Panc1 (cell line): ENCODE results near the gene DEPDC5. TPM values are rescaled to one million over a fixed set of nuclear protein-coding genes. Genes with fewer than 3 reads are reported as not detected.

Experiments
- ATAC-seq: fragments of 200-7000 bp; cut with Tn5 transposase; 2 replicates; pipeline ENCODE4 v1.9.1; 2020; ENCODE audit warnings: mild to moderate bottlenecking, moderate library complexity
- BruUV-seq: library from RNA; stranded (reverse); fragments of 400-500 nt; replicated peaks from 2 replicates; lab custom pipeline; 2021; lab: Mats Ljungman, UMichigan
- CTCF ChIA-PET: fragments of 300-600 bp; sonication (Branson Sonifier 250); formaldehyde crosslinking; loops from one replicate; lab custom pipeline; 2022; ENCODE audit warnings: antibody characterized with exemption; lab: Charles Lee
- POLR2A ChIA-PET: fragments of 300-600 bp; sonication (Branson Sonifier 250); formaldehyde crosslinking; loops from one replicate; lab custom pipeline; 2022; ENCODE audit warnings: antibody characterized with exemption; lab: Charles Lee
- DNase-seq: peaks from one replicate; pipeline ENCODE4 v3.0.0-alpha.2; 2010; ENCODE audit warnings: low read depth, low spot score
- H3K27ac ChIP-seq: 2 replicates; pipeline ENCODE4 v1.5.1; 2011; ENCODE audit warnings: mild to moderate bottlenecking, low read length, inconsistent platforms
- H3K27me3 ChIP-seq: fragments of 200-500 bp; sonication (Bioruptor generic); 2 replicates; pipeline ENCODE4 v1.6.0; 2014; ENCODE audit warnings: low read length, inconsistent platforms; ENCODE audit not compliant: control insufficient read depth, insufficient read depth
- H3K36me3 ChIP-seq: fragments of 200-500 bp; sonication (Bioruptor generic); 2 replicates; pipeline ENCODE4 v1.5.1; 2014; ENCODE audit warnings: inconsistent platforms, mild to moderate bottlenecking, low read length, moderate library complexity; ENCODE audit not compliant: control insufficient read depth, insufficient read depth
- H3K4me1 ChIP-seq: 2 replicates; pipeline ENCODE4 v1.5.1; 2011; ENCODE audit warnings: inconsistent platforms, mild to moderate bottlenecking, low read length, moderate library complexity; ENCODE audit not compliant: control insufficient read depth, insufficient read depth
- H3K4me3 ChIP-seq, 2 experiments: 2 replicates each; pipeline ENCODE4 v1.5.1; 2011 to 2012; ENCODE audit warnings: low read depth in 2 of 2, low read length in 2 of 2, mild to moderate bottlenecking in 2 of 2, inconsistent platforms in 1 of 2, moderate library complexity in 1 of 2
- H3K9me3 ChIP-seq: fragments of 200-500 bp; sonication (Bioruptor generic); 2 replicates; pipeline ENCODE4 v1.5.1; 2014; ENCODE audit warnings: low read depth, mild to moderate bottlenecking, inconsistent platforms, low read length, moderate library complexity; ENCODE audit not compliant: control insufficient read depth, insufficient read depth
- CTCF ChIP-seq: fragments of 450-650 bp; IDR thresholded peaks from 2 replicates; pipeline ENCODE4 v1.5.1; 2017; ENCODE audit warnings: mild to moderate bottlenecking
- POLR2AphosphoS5 ChIP-seq: IDR thresholded peaks from 2 replicates; pipeline ENCODE4 v1.6.1; 2012; ENCODE audit warnings: mild to moderate bottlenecking, low read depth, low read length, moderate library complexity
- REST ChIP-seq, 2 experiments: IDR thresholded peaks; 2 replicates each; pipeline ENCODE4 v1.6.1; 2011 to 2012; ENCODE audit warnings: low read depth in 2 of 2, control low read depth in 1 of 2, low read length in 1 of 2, mild to moderate bottlenecking in 1 of 2, moderate library complexity in 1 of 2; ENCODE audit not compliant: insufficient read depth in 1 of 2
- SIN3A ChIP-seq: IDR thresholded peaks from 2 replicates; pipeline ENCODE4 v1.6.1; 2012; ENCODE audit warnings: low read depth, mild to moderate bottlenecking, low read length, moderate library complexity, borderline replicate concordance; ENCODE audit not compliant: insufficient read depth
- TCF7L2 ChIP-seq: IDR thresholded peaks from 2 replicates; pipeline ENCODE4 v1.6.1; 2011; ENCODE audit warnings: mild to moderate bottlenecking, low read depth, low read length, inconsistent platforms
- in situ Hi-C: cut with HindIII; loops from 2 replicates; pipeline ENCODE4 v1.10.0; 2016; ENCODE audit warnings: low sequenced_read_pairs, low pct_unique_long_range_greater_than_20kb
- intact Hi-C: fragments of 100-400 bp; cut with micrococcal nuclease; formaldehyde crosslinking; loops from one replicate; pipeline ENCODE4 v1.10.0; 2022; ENCODE audit not compliant: unreplicated experiment
- total RNA-seq: library from RNA; stranded (reverse); gene quantifications from one replicate; pipeline ENCODE4 v1.2.1, GENCODE V29; 2021; ENCODE audit not compliant: unreplicated experiment

The DEPDC5 gene
- total RNA-seq, 1 experiment from 2014 or later = 20.2 TPM

GRCh38 chr22:31935961-31936635 is 182.3 kb downstream of the DEPDC5 start:
- intact Hi-C loops (no loop called here), in situ Hi-C loops (no loop called here)
- ATAC-seq (no peak), DNase-seq (no peak)
- Histone ChIP-seq H3K36me3 (no peaks in the 10 kb centered on the region), H3K4me1 (no peaks in the 10 kb centered on the region), H3K27ac (no peak overlapping the region), H3K9me3 (no peaks in the 10 kb centered on the region), H3K4me3 (no peak overlapping the region), H3K27me3 (no peaks in the 10 kb centered on the region)
- CTCF ChIA-PET = no interaction called here
- BruUV-seq = no TSS peak
- TF ChIP-seq TCF7L2 = no peak
- TF ChIP-seq REST (IDR thresholded peaks at IDR 0.05; ENCODE audit: insufficient read depth in 1 of 2, low read depth in 2 of 2, low read length in 1 of 2) = no peak
- no peak for TF ChIP-seq CTCF
- no peak for TF ChIP-seq SIN3A
- TF ChIP-seq POLR2AphosphoS5 = no peak
- POLR2A ChIA-PET = no interaction called here

- ChIA-PET POLR2A (interaction anchor here (0.6 kb wide), 1 partner anchor 450 kb away, joined by 5 read pairs; no protein-coding TSS in a partner anchor), CTCF (no interaction called here)
- no TSS peak for BruUV-seq
- no peaks in the 10 kb centered on the region for H3K4me1 ChIP-seq
- no peaks in the 10 kb centered on the region for H3K27me3 ChIP-seq
- no peak for DNase-seq
- no peaks in the 10 kb centered on the region for H3K36me3 ChIP-seq
- no peak overlapping the region for H3K4me3 ChIP-seq
- no peak overlapping the region for H3K27ac ChIP-seq
- intact Hi-C loops = no loop called here
- no peak for TF ChIP-seq TCF7L2
- TF ChIP-seq SIN3A = no peak
- TF ChIP-seq CTCF = no peak
- no peak for TF ChIP-seq REST (IDR thresholded peaks at IDR 0.05; ENCODE audit: insufficient read depth in 1 of 2, low read depth in 2 of 2, low read length in 1 of 2)
- TF ChIP-seq POLR2AphosphoS5 = no peak
- no peaks in the 10 kb centered on the region for H3K9me3 ChIP-seq
- in situ Hi-C loops = no loop called here
- ATAC-seq = no peak
Measured at GRCh38 chr22:31937341-31937740, 183.5 kb downstream of the DEPDC5 start.
